Inflammatory macrophage treated with lipopolysaccharide for 4 hours (primary cell): Measurements from ENCODE around the gene PLXDC1.

Experiments
- DNase-seq: peaks from one replicate; pipeline ENCODE4 v3.0.0-alpha.2; 2020

The PLXDC1 gene

DNA sequence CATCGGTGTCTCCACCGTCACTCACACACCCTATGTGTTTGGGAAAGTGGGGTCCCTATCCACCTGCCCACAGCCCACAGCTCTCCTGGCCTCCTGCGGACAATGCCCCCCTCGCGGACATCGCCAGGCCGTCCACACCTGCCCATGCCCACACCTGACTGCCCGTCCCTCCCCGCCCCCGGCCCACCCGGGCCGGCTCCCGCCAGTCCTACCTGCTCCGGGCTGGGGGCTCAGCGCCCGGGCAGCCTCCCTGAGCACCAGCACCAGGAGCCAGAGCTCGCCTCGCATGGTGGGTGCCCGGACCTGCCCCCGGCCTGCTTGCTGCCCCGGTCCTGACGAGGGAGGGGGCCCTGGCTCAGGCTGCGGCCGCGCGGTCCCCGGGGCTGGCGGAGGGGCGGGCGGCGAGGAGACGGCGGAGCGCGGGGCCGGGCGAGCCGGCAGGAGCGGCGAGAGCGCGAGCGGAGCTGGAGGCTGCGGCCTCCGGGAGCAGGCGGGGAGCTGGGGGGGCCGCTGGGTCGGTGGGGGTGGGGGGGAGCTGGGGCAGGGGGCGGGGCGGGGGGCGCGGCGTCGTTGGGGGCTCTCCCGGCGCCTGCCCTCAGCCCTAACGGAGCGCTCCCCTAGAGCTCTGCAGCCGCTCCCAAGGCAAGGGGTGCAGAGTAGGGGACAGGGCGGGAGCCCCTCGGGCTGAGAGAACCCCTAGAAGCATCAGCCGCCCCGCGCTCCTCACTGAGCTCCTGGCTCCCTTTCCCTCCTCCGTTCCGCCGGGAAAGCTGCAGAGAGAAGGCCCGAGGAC, at the start of gene PLXDC1:
Gene PLXDC1, minus strand, starts transcription at position 488 of the 793 bp plus-strand sequence. Its CDS starts 200 bp downstream, at position 288.
- DNase-seq: no peak

- DNase-seq: no peak
Measured at GRCh38 chr17:39200957-39201510, 49.6 kb upstream of the PLXDC1 start.

DNA sequence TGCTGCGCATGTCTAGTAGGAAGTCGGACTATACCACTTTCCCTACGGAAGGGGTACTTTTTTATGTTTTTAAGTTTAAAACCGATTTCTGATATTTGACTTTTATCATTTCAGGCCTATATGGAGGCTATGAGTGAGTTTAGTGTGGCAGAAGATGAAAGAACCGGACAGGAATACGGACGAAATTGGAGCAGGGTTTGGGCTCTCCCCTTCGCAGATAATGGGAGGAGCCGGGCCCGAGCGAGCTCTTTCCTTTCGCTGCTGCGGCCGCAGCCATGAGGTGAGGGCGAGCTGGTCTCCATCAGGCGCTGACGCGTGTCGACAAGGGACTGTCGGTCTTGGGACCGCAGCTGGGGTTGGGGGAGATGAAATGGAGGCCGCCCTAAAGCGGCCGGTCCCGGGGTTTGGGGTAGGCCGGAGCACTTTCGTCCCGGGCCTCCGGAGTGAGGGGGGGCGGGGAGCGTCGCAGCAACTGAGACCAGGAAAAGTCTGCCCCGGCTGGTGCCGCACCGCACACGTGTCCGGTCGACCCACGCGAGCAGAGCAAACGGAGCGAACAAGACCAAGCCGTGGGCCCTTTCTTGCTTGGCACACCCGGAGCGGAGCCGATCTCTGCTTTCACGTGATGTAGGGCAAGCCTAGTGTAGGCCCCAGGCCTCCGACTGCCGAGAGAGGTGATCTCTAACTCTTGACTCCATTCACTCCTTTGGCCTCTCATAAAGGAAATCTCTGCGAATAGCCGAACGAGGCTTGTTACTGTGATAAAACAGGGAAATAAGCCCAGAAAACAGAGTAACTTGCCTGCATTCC, 48.8 kb upstream of the PLXDC1 start, which contains the start of gene RPL19:
Gene RPL19, plus strand, starts transcription at position 214 of the 810 bp plus-strand sequence. Its CDS starts 62 bp downstream, at position 276.
- DNase-seq: peak; percentile 77

DNA sequence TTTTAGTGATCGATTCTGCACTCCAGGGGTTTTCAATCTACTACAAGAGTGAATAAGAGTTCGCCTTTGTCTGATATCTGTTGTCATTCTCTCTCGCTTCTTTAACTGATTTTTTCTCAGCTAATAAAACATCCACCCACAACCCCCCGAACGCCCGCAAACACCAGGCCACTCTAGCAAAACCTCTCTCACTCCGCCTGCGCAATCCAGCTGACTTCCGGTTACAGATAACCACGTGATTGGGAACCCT, 48.3 kb upstream of the PLXDC1 start:
- DNase-seq: peak; percentile 95

- DNase-seq: peak; percentile 50
Measured at GRCh38 chr17:39198186-39198566, 46.7 kb upstream of the PLXDC1 start.

DNA sequence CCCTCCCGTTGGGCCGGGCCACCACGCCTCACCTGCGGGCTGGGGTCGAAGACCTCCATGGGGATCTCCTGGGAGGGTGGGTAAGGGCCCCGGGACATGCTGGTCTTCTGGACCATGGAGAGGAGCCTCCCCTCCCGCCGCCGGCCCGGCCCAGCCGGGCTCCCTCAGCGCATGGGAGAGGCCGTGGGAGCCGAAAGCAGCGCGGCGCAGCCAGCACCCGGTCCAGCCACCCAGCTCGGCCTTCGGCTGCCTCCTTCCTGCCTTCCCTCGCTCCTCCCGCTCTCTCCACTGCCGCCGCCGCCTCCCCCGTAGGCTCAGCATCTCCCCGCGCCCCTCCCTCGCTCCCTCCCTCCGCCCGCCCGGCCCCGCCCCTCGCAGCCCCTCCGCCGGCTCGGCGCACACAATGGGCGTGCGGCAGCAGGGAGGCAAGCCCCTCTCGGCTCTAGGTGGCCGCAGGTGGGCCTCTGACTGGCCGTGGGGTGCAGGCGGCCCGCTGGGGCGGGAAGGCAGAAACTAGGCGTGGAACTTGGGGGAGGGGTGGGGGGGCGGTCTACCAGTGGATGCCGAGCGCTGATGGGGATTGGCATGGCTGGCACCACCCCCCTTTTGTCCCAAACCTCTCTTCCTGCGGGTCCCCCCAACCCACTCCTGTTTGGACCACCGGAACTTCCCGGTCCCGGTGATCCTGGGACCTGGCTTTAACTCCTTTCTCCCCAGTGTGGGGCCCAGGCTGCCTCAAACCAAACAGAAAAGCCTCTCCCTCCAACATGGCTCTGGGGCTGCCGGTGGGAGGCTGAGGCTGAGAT, 46.1 kb upstream of the PLXDC1 start, which contains the start of gene CACNB1:
Gene CACNB1, minus strand, starts transcription at position 290 of the 806 bp plus-strand sequence. Its CDS starts 174 bp downstream, at position 116.
- peak; percentile 19 for DNase-seq

DNA sequence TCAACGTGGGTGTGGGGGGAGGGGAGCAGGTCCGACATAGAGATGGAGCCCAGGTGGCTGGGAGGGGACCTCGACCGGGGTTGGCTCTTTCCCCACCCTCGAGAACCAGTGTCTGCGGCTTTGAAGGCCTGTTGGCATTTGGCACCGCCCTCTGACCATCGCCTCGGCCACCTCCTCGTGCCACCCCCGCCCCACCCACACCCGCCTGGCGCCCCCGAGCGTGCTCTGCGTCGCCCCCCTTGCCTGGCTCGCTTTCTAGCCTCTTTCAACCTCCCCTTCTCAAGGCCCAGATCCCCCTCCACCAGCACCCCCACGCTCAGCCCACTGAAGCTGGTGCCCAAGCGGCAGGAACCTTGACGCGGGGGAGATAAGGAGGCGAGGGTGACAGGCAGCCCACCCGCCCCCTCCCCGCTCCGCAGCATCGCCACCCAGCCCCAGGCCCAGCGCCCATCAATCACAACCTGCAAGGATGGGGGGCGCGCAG, 45.4 kb upstream of the PLXDC1 start:
- no peak for DNase-seq

DNA sequence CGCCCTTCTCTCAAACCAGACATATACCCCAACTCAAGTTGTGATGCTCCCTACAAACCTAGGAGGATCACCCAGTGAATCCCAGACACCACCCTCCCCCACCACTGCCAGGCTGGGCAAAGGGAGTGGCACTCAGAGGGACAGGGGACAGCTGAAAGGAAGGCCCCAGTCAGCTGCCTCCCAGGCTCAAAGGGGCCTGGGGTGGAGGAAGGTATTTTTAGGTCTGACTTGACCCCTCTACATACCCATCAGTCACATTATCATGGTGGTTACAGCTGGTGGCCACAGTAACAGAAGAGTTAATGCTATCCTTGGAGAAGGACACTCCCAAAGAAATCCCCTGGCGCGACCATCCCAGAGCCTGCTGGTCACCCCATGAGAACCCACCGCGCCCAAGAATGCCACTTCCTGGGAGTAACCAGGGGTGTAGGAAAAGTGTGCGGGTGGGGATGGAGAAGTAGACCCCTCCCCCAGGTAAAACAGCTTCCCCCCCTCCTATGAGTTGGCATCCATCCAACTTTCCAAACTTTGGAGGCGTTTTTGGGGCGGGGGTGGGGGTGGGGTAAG, 44.9 kb upstream of the PLXDC1 start:
- no peak for DNase-seq

GRCh38 chr17:39195568-39196160, 44.2 kb upstream of the PLXDC1 start:
- no peak for DNase-seq

DNA sequence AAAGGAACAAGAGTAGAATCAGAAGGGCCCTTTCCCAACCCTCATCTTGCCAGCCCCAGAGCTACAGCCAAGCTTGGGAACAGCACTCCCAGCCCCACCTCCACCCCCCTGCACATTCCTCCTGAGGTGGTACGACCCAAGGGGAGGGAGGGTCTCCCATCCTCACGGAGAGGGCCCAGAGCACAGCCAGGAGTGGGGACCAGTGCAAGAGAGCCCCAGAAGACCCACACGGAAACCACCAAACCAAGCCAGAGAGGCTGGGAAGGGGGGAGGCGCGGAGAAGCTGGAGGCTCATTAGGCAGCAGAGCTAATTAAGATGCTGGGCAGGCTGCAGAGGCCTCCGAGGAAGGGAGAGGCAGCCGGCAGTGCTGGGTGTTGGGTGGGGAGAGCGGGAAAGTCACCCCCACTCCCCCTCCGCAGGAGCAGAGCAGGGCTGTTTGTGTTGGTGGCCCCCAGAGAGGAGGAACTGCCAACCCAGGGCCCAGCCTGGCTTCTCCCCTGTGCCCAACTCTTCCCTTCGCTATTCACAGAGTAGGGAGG, 43.6 kb upstream of the PLXDC1 start:
- DNase-seq: no peak

- no peak for DNase-seq
Measured at GRCh38 chr17:39194089-39194984, 42.9 kb upstream of the PLXDC1 start.

DNA sequence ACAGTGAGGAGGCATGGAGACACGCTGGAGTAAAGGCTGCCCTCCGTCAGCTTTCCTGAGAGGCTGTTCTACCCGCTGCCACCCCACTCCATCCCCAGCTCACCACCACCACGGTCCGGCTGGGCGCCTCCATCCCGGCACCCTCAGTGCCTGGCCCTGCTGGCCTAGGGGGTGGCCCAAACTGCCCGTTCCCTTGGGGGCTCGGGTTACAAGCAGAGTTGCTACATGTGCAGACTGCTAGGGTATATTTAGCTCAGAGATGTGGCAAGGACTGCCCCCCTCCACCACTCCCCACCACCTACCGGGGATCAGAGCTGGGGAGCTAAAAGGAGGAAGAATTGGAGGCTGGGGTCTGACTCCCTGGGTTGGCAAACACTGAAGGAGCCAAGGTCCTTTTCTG, 41.9 kb upstream of the PLXDC1 start:
- no peak for DNase-seq

DNA sequence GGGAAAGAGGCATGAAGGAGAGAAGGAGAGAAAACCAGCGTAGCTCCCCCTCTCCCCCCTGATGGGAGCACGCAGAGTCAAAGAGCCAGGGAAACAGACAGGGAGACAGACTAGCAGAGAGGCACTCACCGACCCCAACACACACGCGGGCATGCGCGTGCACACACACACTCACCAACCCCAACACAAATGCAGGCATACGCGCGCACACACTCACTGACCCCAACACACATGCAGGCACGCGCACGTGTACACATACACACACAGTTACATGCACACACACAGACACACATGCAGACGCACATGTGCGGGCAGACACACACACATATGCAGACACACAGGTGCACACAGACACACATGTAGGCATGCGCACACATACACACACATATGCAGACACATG, 41.5 kb upstream of the PLXDC1 start:
- DNase-seq: no peak

GRCh38 chr17:39191750-39192510, 40.5 kb upstream of the PLXDC1 start:
- no peak for DNase-seq

DNA sequence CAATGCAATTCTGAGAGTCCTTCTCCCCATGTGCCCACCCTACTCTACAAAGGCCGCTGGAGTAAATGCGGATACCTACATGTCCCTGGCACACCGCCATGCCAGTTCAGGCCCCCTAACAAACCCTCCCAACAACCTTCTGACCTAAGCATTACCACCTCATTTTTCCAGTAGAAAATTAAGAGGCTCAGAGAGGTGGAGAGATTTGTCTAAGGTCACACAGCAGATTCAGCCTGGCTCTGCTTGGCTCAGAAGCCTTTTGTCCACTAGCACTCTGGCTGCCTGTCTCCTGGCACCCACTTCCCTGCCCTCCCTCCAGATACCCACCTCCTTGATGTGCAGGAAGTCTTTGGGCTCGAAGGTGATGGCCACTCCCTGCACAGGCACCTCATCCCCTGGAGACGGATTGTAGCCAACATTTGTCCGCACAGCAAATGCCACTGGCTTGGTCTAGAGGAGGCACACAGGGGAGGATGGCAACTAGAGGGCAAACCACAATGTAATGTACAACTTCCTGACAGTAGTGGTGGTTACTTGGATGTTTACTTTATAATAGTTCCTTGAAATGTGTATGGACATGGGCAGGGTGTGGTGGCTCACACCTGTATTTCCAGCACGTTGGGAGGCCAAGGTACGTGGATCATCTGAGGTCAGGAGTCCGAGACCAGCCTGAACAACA, 35.9 kb upstream of the PLXDC1 start:
- no peak for DNase-seq

DNA sequence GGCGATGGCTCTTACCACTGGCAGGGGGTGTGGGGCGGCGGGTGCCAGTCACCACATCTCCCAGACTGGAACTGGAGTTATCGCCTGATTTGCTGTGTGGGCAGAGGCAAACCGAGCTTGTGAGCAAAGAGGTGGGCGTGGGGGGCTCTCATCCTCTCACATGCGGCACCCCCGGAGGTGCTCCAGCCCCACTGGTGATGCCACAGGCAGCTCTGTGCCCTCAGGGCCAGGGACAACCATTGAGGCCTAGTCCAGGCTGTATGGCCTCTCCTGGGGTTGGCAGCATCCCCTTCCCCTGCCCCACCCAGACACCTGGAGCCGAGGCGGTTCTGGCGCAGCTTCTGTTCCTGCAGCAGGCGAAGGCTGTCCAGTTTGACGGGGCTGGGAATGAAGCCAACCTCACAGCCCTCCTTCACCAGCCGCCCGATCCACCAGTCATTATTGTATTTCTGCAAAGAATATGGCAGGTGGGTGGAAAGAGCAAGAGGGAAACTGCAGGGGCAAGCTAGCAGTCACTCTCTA, 35.1 kb upstream of the PLXDC1 start:
- DNase-seq: no peak

- no peak for DNase-seq
Measured at GRCh38 chr17:39183720-39184119, 32.3 kb upstream of the PLXDC1 start.

GRCh38 chr17:39183045-39183444, 31.6 kb upstream of the PLXDC1 start:
- no peak for DNase-seq

DNA sequence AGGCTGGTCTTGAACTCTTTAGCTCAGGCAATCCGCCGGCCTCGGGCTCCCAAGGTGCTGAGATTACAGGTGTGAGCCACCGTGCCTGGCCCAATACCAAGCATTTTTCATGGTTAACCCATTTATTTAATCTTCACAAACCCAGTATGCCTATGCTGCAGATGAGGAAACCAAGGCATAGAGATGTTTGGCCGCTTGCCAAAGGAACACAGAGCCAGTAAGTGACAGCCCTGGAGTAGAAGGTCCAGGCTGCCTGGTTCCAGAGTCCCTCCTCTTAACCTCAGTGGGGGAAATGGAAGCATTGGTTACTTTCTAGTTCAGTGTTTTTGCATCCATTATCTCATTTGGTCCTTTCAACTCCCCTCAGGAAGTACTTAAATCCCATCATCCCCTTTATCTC, 29.9 kb upstream of the PLXDC1 start:
- DNase-seq: no peak
